PC-9 (cell line): Measurements from ENCODE around the gene SCYGR3.

Source experiments
- EZH2 ChIP-seq: fragments of 200-600 bp; sonication (generic); IDR thresholded peaks from 2 replicates; pipeline ENCODE4 v1.8.0; 2017; ENCODE audit warnings: antibody characterized with exemption, low read depth
- TF ChIP-seq, protein P1 (sequence below): fragments of 200-600 bp; sonication (generic); conservative IDR thresholded peaks from 2 replicates; pipeline ENCODE4 v1.6.1; 2017; ENCODE audit warnings: mixed run types, antibody characterized with exemption, mild to moderate bottlenecking, moderate library complexity

DNA sequence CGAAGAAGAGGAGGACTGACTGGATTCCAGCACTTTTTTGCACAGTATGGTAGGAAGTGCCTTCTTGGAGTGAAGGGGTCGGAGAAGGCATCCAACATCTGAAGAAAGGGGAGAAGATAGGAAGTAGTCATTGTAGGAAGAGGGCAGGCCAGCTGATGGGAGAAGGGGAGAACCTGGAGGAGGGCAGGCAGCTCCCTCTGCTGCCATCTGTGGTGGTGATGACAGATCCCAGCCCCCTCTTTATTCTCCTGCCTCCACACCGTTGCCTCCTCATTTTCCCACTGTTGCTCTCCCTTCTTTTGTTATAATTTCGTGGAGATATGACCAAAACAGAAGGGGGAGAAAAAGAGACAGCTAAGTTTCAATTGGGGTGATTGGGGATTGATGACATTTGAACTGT lies 18.8 kb downstream of the SCYGR3 start:
- TF ChIP-seq, protein P1, sequence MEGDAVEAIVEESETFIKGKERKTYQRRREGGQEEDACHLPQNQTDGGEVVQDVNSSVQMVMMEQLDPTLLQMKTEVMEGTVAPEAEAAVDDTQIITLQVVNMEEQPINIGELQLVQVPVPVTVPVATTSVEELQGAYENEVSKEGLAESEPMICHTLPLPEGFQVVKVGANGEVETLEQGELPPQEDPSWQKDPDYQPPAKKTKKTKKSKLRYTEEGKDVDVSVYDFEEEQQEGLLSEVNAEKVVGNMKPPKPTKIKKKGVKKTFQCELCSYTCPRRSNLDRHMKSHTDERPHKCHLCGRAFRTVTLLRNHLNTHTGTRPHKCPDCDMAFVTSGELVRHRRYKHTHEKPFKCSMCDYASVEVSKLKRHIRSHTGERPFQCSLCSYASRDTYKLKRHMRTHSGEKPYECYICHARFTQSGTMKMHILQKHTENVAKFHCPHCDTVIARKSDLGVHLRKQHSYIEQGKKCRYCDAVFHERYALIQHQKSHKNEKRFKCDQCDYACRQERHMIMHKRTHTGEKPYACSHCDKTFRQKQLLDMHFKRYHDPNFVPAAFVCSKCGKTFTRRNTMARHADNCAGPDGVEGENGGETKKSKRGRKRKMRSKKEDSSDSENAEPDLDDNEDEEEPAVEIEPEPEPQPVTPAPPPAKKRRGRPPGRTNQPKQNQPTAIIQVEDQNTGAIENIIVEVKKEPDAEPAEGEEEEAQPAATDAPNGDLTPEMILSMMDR = no peak
- TF ChIP-seq EZH2 = no peak
